Right atrium auricular region (tissue), 2 donors: ENCODE data around the gene FBXO44. TPM values are rescaled to one million over a fixed set of nuclear protein-coding genes. Genes with fewer than 3 reads are reported as not detected.

Experiments
- DNase-seq: peaks from one replicate; pipeline ENCODE4 v3.0.0-alpha.2; 2019; ENCODE audit warnings: low spot score
- H3K27ac ChIP-seq, 2 donors: fragments of 200-600 bp; sonication (generic); 1 replicate in 1 of 2; 2 replicates in 1 of 2; pipeline ENCODE4 v1.5.1; 2016 to 2019
- H3K27me3 ChIP-seq, 2 donors: fragments of 200-600 bp; sonication (generic); one replicate each; pipeline versions ENCODE4 v1.5.1 to v1.6.0; 2017 to 2019
- H3K36me3 ChIP-seq: fragments of 200-600 bp; sonication (generic); one replicate; pipeline ENCODE4 v1.5.1; 2016
- H3K4me1 ChIP-seq, 2 donors: fragments of 200-600 bp; sonication (generic); one replicate each; pipeline versions ENCODE4 v1.5.1 to v1.6.0; 2017 to 2019
- H3K4me3 ChIP-seq, 2 donors: fragments of 200-600 bp; sonication (generic); 1 replicate in 1 of 2; 2 replicates in 1 of 2; pipeline ENCODE4 v1.5.1; 2017 to 2019; ENCODE audit warnings: mild to moderate bottlenecking in 1 of 2, moderate library complexity in 1 of 2
- H3K9me3 ChIP-seq, 2 donors: fragments of 200-600 bp; sonication (generic); one replicate each; pipeline ENCODE4 v1.5.1; 2019
- CTCF ChIP-seq, 2 donors: fragments of 200-600 bp; sonication (generic); IDR thresholded peaks; one replicate each; pipeline ENCODE4 v1.5.1; 2019; ENCODE audit warnings: antibody characterized with exemption in 2 of 2
- total RNA-seq, 2 donors: library from RNA; depleted of rRNA; stranded (reverse); fragments of >200 nt; gene quantifications; one replicate each; pipeline ENCODE4 v1.1.0, GENCODE V29; 2016

FBXO44 gene
- total RNA-seq, 2 donors from 2014 or later: 15.5 to 20.5 TPM

GRCh38 chr1:11646317-11646716, 8.4 kb upstream of the FBXO44 start:
- TF ChIP-seq CTCF (IDR thresholded peaks at IDR 0.05): no peak
- Histone ChIP-seq H3K27me3 (no peaks in the 10 kb centered on the region), H3K4me1 (peaks cover 0 to 30% of the 10 kb centered on the region in 2 donors), H3K36me3 (no peaks in the 10 kb centered on the region), H3K4me3 (no peak overlapping the region), H3K9me3 (no peaks in the 10 kb centered on the region), H3K27ac (no peak overlapping the region)
- no peak for DNase-seq

DNA sequence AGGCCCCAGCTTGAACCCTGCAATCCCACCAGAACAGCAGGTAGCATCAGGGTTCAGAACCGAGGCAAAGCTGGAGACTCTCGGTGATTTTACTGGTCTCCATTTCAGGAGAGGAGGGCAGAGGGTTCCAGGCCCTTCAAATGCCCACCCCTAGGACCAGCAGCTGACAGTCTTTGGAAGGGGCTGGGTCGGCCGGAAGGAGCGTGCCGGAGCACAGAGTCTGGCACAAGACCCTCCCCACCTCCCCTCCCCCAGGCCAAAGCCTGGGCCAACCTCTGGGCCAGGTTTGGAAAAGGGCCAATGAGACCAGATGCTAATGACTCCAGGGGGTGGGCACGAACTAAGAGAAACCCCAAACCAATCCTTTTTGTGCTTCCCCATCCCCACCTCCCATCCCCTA, 7.3 kb upstream of the FBXO44 start:
- no peak for DNase-seq
- Histone ChIP-seq H3K27me3 (no peaks in the 10 kb centered on the region), H3K9me3 (no peaks in the 10 kb centered on the region), H3K4me3 (no peak overlapping the region), H3K4me1 (peaks cover 0 to 30% of the 10 kb centered on the region in 2 donors), H3K27ac (no peak overlapping the region), H3K36me3 (no peaks in the 10 kb centered on the region)
- TF ChIP-seq CTCF (IDR thresholded peaks at IDR 0.05): no peak

GRCh38 chr1:11648039-11648438, 6.6 kb upstream of the FBXO44 start:
- DNase-seq: no peak
- no peaks in the 10 kb centered on the region for H3K27me3 ChIP-seq

GRCh38 chr1:11648732-11649158, 5.9 kb upstream of the FBXO44 start:
- no peak for TF ChIP-seq CTCF (IDR thresholded peaks at IDR 0.05)
- Histone ChIP-seq H3K36me3 (no peaks in the 10 kb centered on the region), H3K4me1 (peaks cover 0 to 30% of the 10 kb centered on the region in 2 donors), H3K4me3 (peak overlapping the region in 1 of 2 donors; percentile 13), H3K27ac (no peak overlapping the region), H3K27me3 (no peaks in the 10 kb centered on the region), H3K9me3 (no peaks in the 10 kb centered on the region)
- no peak for DNase-seq

More at GRCh38 chr1:11648039-11648438, 6.6 kb upstream of the FBXO44 start:
- H3K36me3 ChIP-seq: no peaks in the 10 kb centered on the region
- H3K9me3 ChIP-seq: no peaks in the 10 kb centered on the region
- H3K27ac ChIP-seq: no peak overlapping the region
- no peak for TF ChIP-seq CTCF (IDR thresholded peaks at IDR 0.05)
- peaks cover 0 to 30% of the 10 kb centered on the region in 2 donors for H3K4me1 ChIP-seq
- no peak overlapping the region for H3K4me3 ChIP-seq

- no peak for TF ChIP-seq CTCF (IDR thresholded peaks at IDR 0.05)
- Histone ChIP-seq H3K27ac (no peak overlapping the region), H3K9me3 (no peaks in the 10 kb centered on the region), H3K36me3 (no peaks in the 10 kb centered on the region), H3K4me1 (peaks cover 0 to 35% of the 10 kb centered on the region in 2 donors), H3K27me3 (no peaks in the 10 kb centered on the region), H3K4me3 (peak overlapping the region in 1 of 2 donors; percentile 13)
- DNase-seq: no peak
Measured at GRCh38 chr1:11649237-11649623, 5.4 kb upstream of the FBXO44 start.

- Histone ChIP-seq H3K4me1 (peaks cover 0 to 37% of the 10 kb centered on the region in 2 donors), H3K27ac (no peak overlapping the region), H3K36me3 (no peaks in the 10 kb centered on the region), H3K27me3 (no peaks in the 10 kb centered on the region), H3K4me3 (peak overlapping the region in 1 of 2 donors; percentile 14), H3K9me3 (no peaks in the 10 kb centered on the region)
- no peak for DNase-seq
- TF ChIP-seq CTCF (IDR thresholded peaks at IDR 0.05): no peak
Measured at GRCh38 chr1:11649624-11650330, 4.9 kb upstream of the FBXO44 start.
